ENCODE data around the gene ST8SIA2. TPM values are rescaled to one million over a fixed set of nuclear protein-coding genes. Genes with fewer than 3 reads are reported as not detected.

The ST8SIA2 gene
- total and polyA plus RNA-seq, 11 donors = 0.50 to 14.3 (median 3.1) TPM

GRCh38 chr15:92443381-92443780 is 49.7 kb downstream of the ST8SIA2 start:
- Histone ChIP-seq H3K27ac (no peak overlapping the region), H3K27me3 (no peaks in the 10 kb centered on the region), H3K9me3 (no peaks in the 10 kb centered on the region), H3K4me3 (no peak overlapping the region), H3K4me1 (no peaks in the 10 kb centered on the region), H3K36me3 (no peaks in the 10 kb centered on the region)
- ATAC-seq (no peak), DNase-seq (no peak)
- intact Hi-C loops (cut with DNase I) = no loop called here
- TF ChIP-seq CTCF (IDR thresholded peaks at IDR 0.05) (no peak), POLR2A (IDR thresholded peaks at IDR 0.05) (no peak)
- WGBS, 4 donors = 82 to 95% (median 85%) methylated on average over 3 of the region's 3 CpGs

GRCh38 chr15:92444631-92445030 is 51.0 kb downstream of the ST8SIA2 start:
- TF ChIP-seq POLR2A (IDR thresholded peaks at IDR 0.05) = no peak
- TF ChIP-seq CTCF (IDR thresholded peaks at IDR 0.05) = no peak
- ATAC-seq (no peak), DNase-seq (peak in 1 of 5 donors; percentile 65)
- H3K27ac ChIP-seq = no peak overlapping the region
- no peaks in the 10 kb centered on the region for H3K27me3 ChIP-seq
- H3K36me3 ChIP-seq = no peaks in the 10 kb centered on the region
- H3K4me3 ChIP-seq = no peak overlapping the region
- WGBS, 4 donors = 89 to 94% (median 92%) methylated on average over 17 to 21 of the region's 21 CpGs
- intact Hi-C loops (cut with DNase I) = no loop called here
- no peaks in the 10 kb centered on the region for H3K4me1 ChIP-seq
- H3K9me3 ChIP-seq = no peaks in the 10 kb centered on the region

GRCh38 chr15:92448370-92448769 is 54.7 kb downstream of the ST8SIA2 start:
- ATAC-seq (no peak), DNase-seq (no peak)
- no peaks in the 10 kb centered on the region for H3K36me3 ChIP-seq
- TF ChIP-seq POLR2A (IDR thresholded peaks at IDR 0.05) = no peak
- no peak for TF ChIP-seq CTCF (IDR thresholded peaks at IDR 0.05)
- WGBS, 4 donors = 85 to 93% (median 90%) methylated on average over 6 of the region's 6 CpGs
- no peaks in the 10 kb centered on the region for H3K27me3 ChIP-seq
- no peaks in the 10 kb centered on the region for H3K9me3 ChIP-seq
- no peaks in the 10 kb centered on the region for H3K4me1 ChIP-seq
- intact Hi-C loops (cut with DNase I) = no loop called here
- H3K27ac ChIP-seq = no peak overlapping the region
- H3K4me3 ChIP-seq = no peak overlapping the region

DNA sequence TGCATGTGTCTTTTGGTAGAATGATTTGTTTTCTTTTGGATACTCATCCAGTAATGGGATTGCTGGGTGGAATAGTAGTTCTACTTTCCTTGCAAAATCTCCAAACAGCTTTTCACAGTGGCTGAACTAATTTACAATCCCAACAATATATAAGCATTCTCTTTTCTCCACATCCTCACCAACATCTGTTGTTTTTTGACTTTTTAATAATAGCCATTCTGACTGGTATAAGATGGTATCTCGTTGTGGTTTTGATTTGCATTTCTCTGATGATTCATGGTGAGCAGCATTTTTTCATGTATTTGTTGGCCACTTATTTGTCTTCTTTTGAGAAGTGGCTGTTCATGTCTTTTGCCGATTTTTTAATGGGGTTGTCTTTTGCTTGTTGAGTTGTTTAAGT is 55.8 kb downstream of the ST8SIA2 start:
- Histone ChIP-seq H3K27ac (no peak overlapping the region), H3K9me3 (no peaks in the 10 kb centered on the region), H3K4me1 (no peaks in the 10 kb centered on the region), H3K4me3 (no peak overlapping the region), H3K36me3 (no peaks in the 10 kb centered on the region), H3K27me3 (no peaks in the 10 kb centered on the region)
- intact Hi-C loops (cut with DNase I) = no loop called here
- DNase-seq = no peak
- ATAC-seq = no peak
- TF ChIP-seq POLR2A (IDR thresholded peaks at IDR 0.05) = no peak
- no peak for TF ChIP-seq CTCF (IDR thresholded peaks at IDR 0.05)
- 78 to 84% (median 81%) methylated on average over 2 of the region's 2 CpGs for WGBS, 4 donors
